Fibroblast of lung (primary cell): ENCODE measurements around the gene EEF1G.

Source experiments
- CTCF ChIP-seq, 2 donors: IDR thresholded peaks in 1 of 2; conservative IDR thresholded peaks in 1 of 2; 1 replicate in 1 of 2; 2 replicates in 1 of 2; pipeline ENCODE4 v1.5.1; 2011 to 2012; ENCODE audit warnings: low read length in 2 of 2, control low read depth in 1 of 2, inconsistent platforms in 1 of 2, low read depth in 1 of 2, mild to moderate bottlenecking in 1 of 2
- EZH2 ChIP-seq: IDR thresholded peaks from 2 replicates; pipeline ENCODE4 v1.5.1; 2012; ENCODE audit warnings: low read length, control low read depth, mild to moderate bottlenecking; ENCODE audit errors: missing control alignments

- TF ChIP-seq EZH2 (no peak), CTCF (conservative IDR thresholded peaks at IDR 0.05 in 1 of 2, IDR thresholded peaks at IDR 0.05 in 1 of 2; ENCODE audit: low read depth in 1 of 2, low read length in 2 of 2) (no peak)
These were observed 30.9 kb upstream of the EEF1G start for GRCh38 chr11:62604460-62605120.
